Activated CD8-positive, alpha-beta memory T cell treated with anti-CD3 and anti-CD28 coated beads, Interleukin-2, amount 10 ng/mL, durations not matched to agents 7 days and 5 days (primary cell): Measurements from ENCODE around the gene SNRNP70. TPM values are rescaled to one million over a fixed set of nuclear protein-coding genes. Genes with fewer than 3 reads are reported as not detected.
"Not testable (repeated sequence)": the region's sequence is repeated elsewhere in the genome, so short reads cannot be mapped to it uniquely, and the experiment has no call there.

Experiments
- ATAC-seq: fragments of 150-1000 bp; cut with Tn5 transposase; one replicate; pipeline ENCODE4 v1.10.0; 2021; ENCODE audit warnings: moderate library complexity
- CTCF ChIA-PET: fragments of 350-600 bp; sonication (Branson Sonifier 250); formaldehyde crosslinking; loops from one replicate; lab custom pipeline; 2021; ENCODE audit warnings: antibody characterized with exemption; lab: Charles Lee
- DNase-seq: peaks from one replicate; pipeline ENCODE4 v3.0.0-alpha.2; 2020
- H3K27ac Mint-ChIP-seq: one replicate; pipeline ENCODE4 v1.8.0; 2021; ENCODE audit warnings: mild to moderate bottlenecking, mixed read lengths
- H3K27me3 Mint-ChIP-seq: one replicate; pipeline ENCODE4 v1.8.0; 2021; ENCODE audit warnings: mixed read lengths
- H3K36me3 Mint-ChIP-seq: one replicate; pipeline ENCODE4 v1.8.0; 2021; ENCODE audit warnings: mild to moderate bottlenecking, mixed read lengths
- H3K4me1 Mint-ChIP-seq: one replicate; pipeline ENCODE4 v1.8.0; 2021; ENCODE audit warnings: mixed read lengths
- H3K4me3 Mint-ChIP-seq: one replicate; pipeline ENCODE4 v1.8.0; 2021; ENCODE audit warnings: mild to moderate bottlenecking, moderate library complexity, mixed read lengths
- H3K9me3 Mint-ChIP-seq: one replicate; pipeline ENCODE4 v1.8.0; 2022; ENCODE audit warnings: low read depth, mixed read lengths
- total RNA-seq, 2 experiments: library from RNA; stranded (reverse); gene quantifications; one replicate each; pipeline ENCODE4 v1.2.3, GENCODE V29; 2021

Gene SNRNP70
- total RNA-seq, 2 experiments from 2014 or later, result 222 to 224 TPM

GRCh38 chr19:49071860-49072547 lies 13.2 kb upstream of the SNRNP70 start:
- H3K27ac Mint-ChIP-seq, result no peak overlapping the region
- peaks cover 61% of the 10 kb centered on the region for H3K27me3 Mint-ChIP-seq
- DNase-seq, result no peak
- peaks cover 3% of the 10 kb centered on the region for H3K9me3 Mint-ChIP-seq
- no peak for ATAC-seq
- no peak overlapping the region for H3K4me3 Mint-ChIP-seq
- peaks cover 10% of the 10 kb centered on the region for H3K4me1 Mint-ChIP-seq
- peaks cover 5% of the 10 kb centered on the region for H3K36me3 Mint-ChIP-seq
- CTCF ChIA-PET, result no interaction called here

GRCh38 chr19:49073514-49074378 lies 11.5 kb upstream of the SNRNP70 start:
- H3K36me3 Mint-ChIP-seq, result peaks cover 5% of the 10 kb centered on the region
- peaks cover 10% of the 10 kb centered on the region for H3K4me1 Mint-ChIP-seq
- ATAC-seq (no peak), DNase-seq (no peak)
- H3K27ac Mint-ChIP-seq, result no peak overlapping the region
- peaks cover 3% of the 10 kb centered on the region for H3K9me3 Mint-ChIP-seq
- H3K27me3 Mint-ChIP-seq, result peaks cover 46% of the 10 kb centered on the region
- H3K4me3 Mint-ChIP-seq, result no peak overlapping the region
- CTCF ChIA-PET, result interaction anchor here (0.6 to 2.2 kb wide), 7 partner anchors 9 to 80 kb away, joined by 3 to 10 read pairs (median 4); partner anchors contain the start of genes GYS1, NTF4 and RUVBL2

GRCh38 chr19:49074869-49075268 lies 10.4 kb upstream of the SNRNP70 start:
- peak; percentile 56 for DNase-seq
- CTCF ChIA-PET, result interaction anchor here (1.2 to 2.2 kb wide), 8 partner anchors 15 to 124 kb away, joined by 3 to 10 read pairs (median 4); a partner anchor contains a TSS
- not testable (repeated sequence) for ATAC-seq, H3K4me3 Mint-ChIP-seq, H3K27ac Mint-ChIP-seq, H3K36me3 Mint-ChIP-seq, H3K4me1 Mint-ChIP-seq, H3K9me3 Mint-ChIP-seq
- H3K27me3 Mint-ChIP-seq, result peaks cover 36% of the 10 kb centered on the region

GRCh38 chr19:49080392-49080791 lies 4.9 kb upstream of the SNRNP70 start:
- DNase-seq, result no peak
- no peak for ATAC-seq
- Mint-ChIP-seq H3K4me3 (no peak overlapping the region), H3K27me3 (no peaks in the 10 kb centered on the region), H3K4me1 (peaks cover 6% of the 10 kb centered on the region), H3K36me3 (no peaks in the 10 kb centered on the region), H3K9me3 (no peaks in the 10 kb centered on the region), H3K27ac (no peak overlapping the region)
- CTCF ChIA-PET, result interaction anchor here (1.7 kb wide), 1 partner anchor 18 kb away, joined by 6 read pairs; no protein-coding TSS in a partner anchor

GRCh38 chr19:49081273-49081672 lies 4.0 kb upstream of the SNRNP70 start:
- ATAC-seq (no peak), DNase-seq (no peak)
- Mint-ChIP-seq H3K27ac (no peak overlapping the region), H3K4me1 (peaks cover 7% of the 10 kb centered on the region), H3K4me3 (no peak overlapping the region), H3K27me3 (no peaks in the 10 kb centered on the region), H3K36me3 (peaks cover 5% of the 10 kb centered on the region), H3K9me3 (no peaks in the 10 kb centered on the region)
- CTCF ChIA-PET, result interaction anchor here (1.0 to 2.0 kb wide), 2 partner anchors 17 to 24 kb away, joined by 4 to 7 read pairs; partner anchors contain the start of gene CGB7

GRCh38 chr19:49084206-49085019 lies 838 bp upstream of the SNRNP70 start:
- DNase-seq, result no peak
- ATAC-seq, result no peak
- H3K4me1 Mint-ChIP-seq, result peaks cover 26% of the 10 kb centered on the region
- H3K27me3 Mint-ChIP-seq, result no peaks in the 10 kb centered on the region
- CTCF ChIA-PET, result interaction anchor here (0.7 to 1.4 kb wide), 2 partner anchors 13 to 633 kb away, joined by 3 to 5 read pairs; no protein-coding TSS in a partner anchor
- peak overlapping the region; percentile 94 for H3K4me3 Mint-ChIP-seq
- H3K36me3 Mint-ChIP-seq, result peaks cover 24% of the 10 kb centered on the region
- no peaks in the 10 kb centered on the region for H3K9me3 Mint-ChIP-seq
- peak overlapping the region; percentile 90 for H3K27ac Mint-ChIP-seq

- Mint-ChIP-seq H3K27ac (peak overlapping the region; percentile 90), H3K4me3 (peak overlapping the region; percentile 94), H3K36me3 (peaks cover 32% of the 10 kb centered on the region), H3K27me3 (no peaks in the 10 kb centered on the region), H3K4me1 (peaks cover 36% of the 10 kb centered on the region), H3K9me3 (no peaks in the 10 kb centered on the region)
- CTCF ChIA-PET, result interaction anchor here (2.4 to 3.9 kb wide), 2 partner anchors 12 to 20 kb away, joined by 6 to 34 read pairs; no protein-coding TSS in a partner anchor
- DNase-seq, result no peak
- ATAC-seq, result no peak
Observed at GRCh38 chr19:49085868-49086232, 599 bp downstream of the SNRNP70 start.

- H3K4me3 Mint-ChIP-seq, result peak overlapping the region; percentile 94
- CTCF ChIA-PET, result interaction anchor here (2.4 to 3.9 kb wide), 2 partner anchors 11 to 20 kb away, joined by 6 to 34 read pairs; no protein-coding TSS in a partner anchor
- H3K27me3 Mint-ChIP-seq, result no peaks in the 10 kb centered on the region
- peaks cover 35% of the 10 kb centered on the region for H3K36me3 Mint-ChIP-seq
- no peak for ATAC-seq
- peaks cover 38% of the 10 kb centered on the region for H3K4me1 Mint-ChIP-seq
- H3K9me3 Mint-ChIP-seq, result no peaks in the 10 kb centered on the region
- DNase-seq, result no peak
- peak overlapping the region; percentile 90 for H3K27ac Mint-ChIP-seq
Observed at GRCh38 chr19:49086296-49086695, 1.0 kb downstream of the SNRNP70 start.

- Mint-ChIP-seq H3K9me3 (no peaks in the 10 kb centered on the region), H3K36me3 (peaks cover 49% of the 10 kb centered on the region), H3K4me3 (no peak overlapping the region), H3K27ac (peak overlapping the region; percentile 1), H3K27me3 (no peaks in the 10 kb centered on the region), H3K4me1 (peaks cover 41% of the 10 kb centered on the region)
- no peak for DNase-seq
- CTCF ChIA-PET, result interaction anchor here (0.7 kb wide), 1 partner anchor 14 kb away, joined by 3 read pairs; no protein-coding TSS in a partner anchor
- no peak for ATAC-seq
Observed at GRCh38 chr19:49091391-49092038, 6.3 kb downstream of the SNRNP70 start.

GRCh38 chr19:49092686-49093085 lies 7.4 kb downstream of the SNRNP70 start:
- CTCF ChIA-PET, result interaction anchor here (1.1 to 2.7 kb wide), 2 partner anchors 22 to 54 kb away, joined by 3 to 7 read pairs; partner anchors contain the start of gene LIN7B
- DNase-seq (no peak), ATAC-seq (no peak)
- Mint-ChIP-seq H3K9me3 (no peaks in the 10 kb centered on the region), H3K27me3 (no peaks in the 10 kb centered on the region), H3K4me3 (no peak overlapping the region), H3K36me3 (peaks cover 47% of the 10 kb centered on the region), H3K27ac (no peak overlapping the region), H3K4me1 (peaks cover 45% of the 10 kb centered on the region)

- CTCF ChIA-PET, result interaction anchor here (1.1 to 2.8 kb wide), 5 partner anchors 11 to 104 kb away, joined by 3 to 13 read pairs (median 7); partner anchors contain the start of gene LIN7B
- Mint-ChIP-seq H3K4me1 (peaks cover 43% of the 10 kb centered on the region), H3K36me3 (peaks cover 53% of the 10 kb centered on the region), H3K4me3 (no peak overlapping the region), H3K27me3 (no peaks in the 10 kb centered on the region), H3K27ac (no peak overlapping the region), H3K9me3 (no peaks in the 10 kb centered on the region)
- DNase-seq, result no peak
- no peak for ATAC-seq
Observed at GRCh38 chr19:49094505-49095482, 9.5 kb downstream of the SNRNP70 start.
